Gastroesophageal sphincter (tissue), 4 donors: Measurements from ENCODE around the gene RETREG1. TPM values are rescaled to one million over a fixed set of nuclear protein-coding genes. Genes with fewer than 3 reads are reported as not detected.
"Not testable (repeated sequence)": the region's sequence is repeated elsewhere in the genome, so short reads cannot be mapped to it uniquely, and the experiment has no call there.

Experiments
- ATAC-seq: fragments of 150-250 bp; one replicate; pipeline ENCODE4 v1.9.1; 2016; ENCODE audit warnings: mild to moderate bottlenecking, moderate library complexity
- H3K27ac ChIP-seq, 4 donors: fragments of 200-600 bp; sonication (generic) in 3 of 4; 1 replicate in 3 of 4; 2 replicates in 1 of 4; pipeline ENCODE4 v1.5.1; 2016 to 2019
- H3K27me3 ChIP-seq: fragments of 200-600 bp; sonication (generic); one replicate; pipeline ENCODE4 v1.5.1; 2019
- H3K36me3 ChIP-seq, 2 donors: fragments of 200-600 bp; sonication (generic); one replicate each; pipeline ENCODE4 v1.5.1; 2019; ENCODE audit warnings: control low read depth in 1 of 2
- H3K4me1 ChIP-seq, 3 donors: fragments of 200-600 bp; sonication (generic); 1 replicate in 2 of 3; 2 replicates in 1 of 3; pipeline ENCODE4 v1.5.1; 2016 to 2019; ENCODE audit warnings: control low read depth in 2 of 3
- H3K4me3 ChIP-seq, 2 donors: fragments of 200-600 bp; sonication (generic); one replicate each; pipeline ENCODE4 v1.5.1; 2019; ENCODE audit warnings: mild to moderate bottlenecking in 1 of 2, moderate library complexity in 1 of 2
- H3K9me3 ChIP-seq, 3 donors: fragments of 200-600 bp; sonication (generic); one replicate each; pipeline ENCODE4 v1.5.1; 2017 to 2019; ENCODE audit warnings: control low read depth in 2 of 3
- CTCF ChIP-seq, 4 experiments: fragments of 200-600 bp in 2 of 4; fragments of 450-650 bp in 2 of 4; sonication (generic) in 1 of 4; IDR thresholded peaks; one replicate each; pipeline ENCODE4 v1.5.1; 2017 to 2019; ENCODE audit warnings: antibody characterized with exemption in 4 of 4, mild to moderate bottlenecking in 2 of 4, moderate library complexity in 2 of 4
- EP300 ChIP-seq: sonication (generic); formaldehyde crosslinking; IDR thresholded peaks from one replicate; pipeline ENCODE4 v1.6.1; 2017; ENCODE audit warnings: antibody characterized with exemption, mild to moderate bottlenecking
- POLR2A ChIP-seq, 2 donors: fragments of 450-650 bp; IDR thresholded peaks; one replicate each; pipeline ENCODE4 v1.6.1; 2017; ENCODE audit warnings: antibody characterized with exemption in 2 of 2, mild to moderate bottlenecking in 2 of 2, moderate library complexity in 1 of 2
- POLR2AphosphoS5 ChIP-seq: sonication (generic); formaldehyde crosslinking; IDR thresholded peaks from one replicate; pipeline ENCODE4 v1.6.1; 2017; ENCODE audit warnings: antibody characterized with exemption
- WGBS, 2 donors: methylation state at CpG; one replicate each; pipeline ENCODE4 v1.1.5; 2018; ENCODE audit warnings: low coverage in 1 of 2; 5-methylcytosine and 5-hydroxymethylcytosine counted together
- total RNA-seq, 4 donors: library from RNA; depleted of rRNA; stranded (reverse); fragments of >200 nt; gene quantifications; one replicate each; pipeline ENCODE4 v1.1.0, GENCODE V29; 2016

Gene RETREG1
- total RNA-seq, 4 donors from 2014 or later = 7.3 to 21.3 (median 15.7) TPM

GRCh38 chr5:16450163-16450562, 166.6 kb downstream of the RETREG1 start:
- no peaks in the 10 kb centered on the region for H3K27me3 ChIP-seq
- H3K36me3 ChIP-seq = peaks cover 0 to 87% of the 10 kb centered on the region in 2 donors
- no peak for TF ChIP-seq POLR2A (IDR thresholded peaks at IDR 0.05)
- TF ChIP-seq CTCF (IDR thresholded peaks at IDR 0.05) = no peak
- no peak for TF ChIP-seq POLR2AphosphoS5
- no peak for TF ChIP-seq EP300
- H3K4me1 ChIP-seq = peaks cover 0 to 4% (median 0%) of the 10 kb centered on the region in 3 donors
- no peaks in the 10 kb centered on the region for H3K9me3 ChIP-seq
- ATAC-seq = no peak
- WGBS, 2 donors = 71% methylated on average over 1 to 2 of the region's 2 CpGs
- no peak overlapping the region for H3K4me3 ChIP-seq
- H3K27ac ChIP-seq = no peak overlapping the region

- ATAC-seq = no peak
- no peaks in the 10 kb centered on the region for H3K4me1 ChIP-seq
- H3K36me3 ChIP-seq = peaks cover 0 to 66% of the 10 kb centered on the region in 2 donors
- WGBS, 2 donors = 63 to 81% methylated on average over 3 to 4 of the region's 5 CpGs
- TF ChIP-seq EP300 (no peak), POLR2A (IDR thresholded peaks at IDR 0.05) (no peak), POLR2AphosphoS5 (no peak), CTCF (IDR thresholded peaks at IDR 0.05) (no peak)
- H3K27ac ChIP-seq = no peak overlapping the region
- H3K4me3 ChIP-seq = no peak overlapping the region
- H3K27me3 ChIP-seq = no peaks in the 10 kb centered on the region
- no peaks in the 10 kb centered on the region for H3K9me3 ChIP-seq
These were observed 169.8 kb downstream of the RETREG1 start for GRCh38 chr5:16446993-16447392.

- peaks cover 5% of the 10 kb centered on the region for H3K27me3 ChIP-seq
- H3K4me3 ChIP-seq = no peak overlapping the region
- no peaks in the 10 kb centered on the region for H3K4me1 ChIP-seq
- TF ChIP-seq EP300 (no peak), CTCF (IDR thresholded peaks at IDR 0.05) (no peak), POLR2A (IDR thresholded peaks at IDR 0.05) (no peak), POLR2AphosphoS5 (no peak)
- H3K36me3 ChIP-seq = no peaks in the 10 kb centered on the region
- WGBS, 2 donors = 57% methylated on average over 1 of the region's 1 CpG; no CpG with 5 or more reads in 1 of the 2 donors
- ATAC-seq = no peak
- no peaks in the 10 kb centered on the region for H3K9me3 ChIP-seq
- no peak overlapping the region for H3K27ac ChIP-seq
These were observed 178.8 kb downstream of the RETREG1 start for GRCh38 chr5:16437977-16438376.

GRCh38 chr5:16436065-16436682, 180.6 kb downstream of the RETREG1 start:
- WGBS, 2 donors = no CpG with 5 or more reads among the region's 28 CpGs
- H3K36me3 ChIP-seq, ATAC-seq, H3K27me3 ChIP-seq, H3K4me3 ChIP-seq, H3K9me3 ChIP-seq, H3K27ac ChIP-seq, H3K4me1 ChIP-seq: not testable (repeated sequence)

- no peak for TF ChIP-seq CTCF (IDR thresholded peaks at IDR 0.05)
- TF ChIP-seq EP300 = no peak
- H3K9me3 ChIP-seq = no peaks in the 10 kb centered on the region
- WGBS, 2 donors = 22 to 47% methylated on average over 2 of the region's 2 CpGs
These were observed 185.3 kb downstream of the RETREG1 start for GRCh38 chr5:16431490-16431889.

More at GRCh38 chr5:16431490-16431889, 185.3 kb downstream of the RETREG1 start:
- Histone ChIP-seq H3K4me3 (no peak overlapping the region), H3K27me3 (peaks cover 23% of the 10 kb centered on the region), H3K27ac (no peak overlapping the region), H3K36me3 (no peaks in the 10 kb centered on the region), H3K4me1 (no peaks in the 10 kb centered on the region)
- ATAC-seq = no peak
